SK-N-SH (cell line): Measurements from ENCODE around the gene LPCAT2. TPM values are rescaled to one million over a fixed set of nuclear protein-coding genes. Genes with fewer than 3 reads are reported as not detected.

ENCODE experiments used
- CTCF ChIA-PET: fragments of 300-600, 350-600 bp; formaldehyde crosslinking; extraction: SDS; loops from one replicate; lab custom pipeline; 2021; lab: Yijun Ruan, JAX
- POLR2A ChIA-PET: fragments of 350-600 bp; sonication (Branson Sonifier 250); formaldehyde crosslinking; extraction: SDS; loops from one replicate; lab custom pipeline; 2020; ENCODE audit warnings: antibody characterized with exemption, inconsistent platforms; lab: Yijun Ruan, JAX
- DNase-seq: peaks from one replicate; pipeline ENCODE4 v3.0.0; 2012
- H2AFZ ChIP-seq: fragments of 200-600 bp; sonication (generic); 2 replicates; pipeline ENCODE4 v1.8.1; 2016; ENCODE audit warnings: antibody characterized with exemption, mild to moderate bottlenecking, low read depth
- H3F3A ChIP-seq: fragments of 200-600 bp; sonication (generic); replicated peaks from 2 replicates; pipeline ENCODE3; 2016; ENCODE audit warnings: antibody characterized with exemption, mild to moderate bottlenecking; ENCODE audit not compliant: insufficient read depth
- H3K27ac ChIP-seq, 2 experiments: fragments of 200-500 bp in 1 of 2; fragments of 200-600 bp in 1 of 2; sonication (Bioruptor generic) in 1 of 2; sonication (generic), shearing (Covaris generic) in 1 of 2; 2 replicates each; pipeline versions ENCODE4 v1.5.1 to v1.6.1; 2014 to 2016; ENCODE audit warnings: low read depth in 2 of 2, inconsistent platforms in 1 of 2, low read length in 1 of 2, mild to moderate bottlenecking in 1 of 2, mixed read lengths in 1 of 2
- H3K27me3 ChIP-seq: fragments of 200-600 bp; sonication (generic), shearing (Covaris generic); 2 replicates; pipeline ENCODE4 v1.6.1; 2016; ENCODE audit warnings: mixed run types; ENCODE audit not compliant: insufficient read depth
- H3K36me3 ChIP-seq, 2 experiments: fragments of 200-500 bp in 1 of 2; fragments of 200-600 bp in 1 of 2; sonication (Bioruptor generic) in 1 of 2; sonication (generic) in 1 of 2; replicated peaks in 1 of 2; 2 replicates each; pipeline versions ENCODE3 to v1.5.1; 2014 to 2016; ENCODE audit warnings: low read length in 1 of 2, mild to moderate bottlenecking in 1 of 2; ENCODE audit not compliant: insufficient read depth in 2 of 2, control insufficient read depth in 1 of 2
- H3K4me1 ChIP-seq, 2 experiments: fragments of 200-500 bp in 1 of 2; fragments of 200-600 bp in 1 of 2; sonication (Bioruptor generic) in 1 of 2; sonication (generic), shearing (Covaris generic) in 1 of 2; 2 replicates each; pipeline versions ENCODE4 v1.5.1 to v1.6.1; 2014 to 2016; ENCODE audit warnings: low read depth in 1 of 2, low read length in 1 of 2, mixed run types in 1 of 2; ENCODE audit not compliant: insufficient read depth in 2 of 2, control insufficient read depth in 1 of 2
- H3K4me2 ChIP-seq: fragments of 200-600 bp; sonication (generic), shearing (Covaris generic); 2 replicates; pipeline ENCODE4 v1.6.1; 2017; ENCODE audit warnings: mixed run types
- H3K4me3 ChIP-seq, 2 experiments: fragments of 200-500 bp in 1 of 2; fragments of 200-600 bp in 1 of 2; sonication (Bioruptor generic) in 1 of 2; sonication (generic), shearing (Covaris generic) in 1 of 2; 2 replicates each; pipeline versions ENCODE4 v1.5.1 to v1.8.1; 2014 to 2016; ENCODE audit warnings: low read depth in 2 of 2, inconsistent platforms in 1 of 2, low read length in 1 of 2, mild to moderate bottlenecking in 1 of 2, mixed read lengths in 1 of 2, moderate library complexity in 1 of 2
- H3K79me2 ChIP-seq: fragments of 200-600 bp; sonication (generic); 2 replicates; pipeline ENCODE4 v1.8.1; 2017; ENCODE audit warnings: mild to moderate bottlenecking; ENCODE audit not compliant: insufficient read depth
- H3K9ac ChIP-seq: fragments of 200-600 bp; sonication (generic); 2 replicates; pipeline ENCODE4 v1.6.1; 2017; ENCODE audit warnings: mixed run types
- H3K9me2 ChIP-seq: fragments of 200-600 bp; sonication (generic); 2 replicates; pipeline ENCODE4 v1.6.1; 2017; ENCODE audit warnings: mixed run types
- H3K9me3 ChIP-seq: fragments of 200-600 bp; sonication (generic); 2 replicates; pipeline ENCODE4 v1.6.1; 2017; ENCODE audit warnings: mixed run types, mild to moderate bottlenecking, moderate library complexity
- H4K20me1 ChIP-seq: fragments of 200-600 bp; sonication (generic); 2 replicates; pipeline ENCODE4 v1.6.1; 2017; ENCODE audit warnings: mild to moderate bottlenecking, mixed run types; ENCODE audit not compliant: insufficient read depth
- CHD2 ChIP-seq: fragments of 150-350 bp; IDR thresholded peaks from 2 replicates; pipeline ENCODE4 v1.6.1; 2018; ENCODE audit warnings: low read length; ENCODE audit not compliant: partially characterized antibody
- ELF1 ChIP-seq: IDR thresholded peaks from 2 replicates; pipeline ENCODE4 v1.4.0; 2012
- EP300 ChIP-seq, 2 experiments: IDR thresholded peaks; 2 replicates each; pipeline versions ENCODE4 v1.4.0 to v1.6.1; 2012; ENCODE audit warnings: borderline replicate concordance in 1 of 2, low read depth in 1 of 2, low read length in 1 of 2
- FOXJ3 ChIP-seq: sonication (generic); formaldehyde crosslinking; IDR thresholded peaks from 2 replicates; pipeline ENCODE4 v1.5.1; 2020; ENCODE audit warnings: mild to moderate bottlenecking, missing genetic modification reagents
- GATA2 ChIP-seq: sonication (generic); formaldehyde crosslinking; IDR thresholded peaks from 2 replicates; pipeline ENCODE4 v1.5.0; 2020; ENCODE audit warnings: mild to moderate bottlenecking, missing genetic modification reagents
- JUND ChIP-seq: IDR thresholded peaks from 2 replicates; pipeline ENCODE4 v1.4.0; 2012
- MEF2A ChIP-seq: IDR thresholded peaks from 2 replicates; pipeline ENCODE4 v1.4.0; 2012; ENCODE audit warnings: low read depth, borderline replicate concordance
- POLR2AphosphoS5 ChIP-seq: IDR thresholded peaks from 2 replicates; pipeline ENCODE4 v1.6.1; 2012; ENCODE audit warnings: low read depth, low read length
- RXRA ChIP-seq: IDR thresholded peaks from 2 replicates; pipeline ENCODE4 v1.4.0; 2012; ENCODE audit warnings: low read depth, mild to moderate bottlenecking, borderline replicate concordance
- SIN3A ChIP-seq: IDR thresholded peaks from 2 replicates; pipeline ENCODE4 v1.6.1; 2012; ENCODE audit warnings: low read depth, mild to moderate bottlenecking, low read length, moderate library complexity, borderline replicate concordance
- SMC3 ChIP-seq: IDR thresholded peaks from 2 replicates; pipeline ENCODE4 v1.6.1; 2012; ENCODE audit warnings: low read depth, low read length, improper control_type of control experiment
- TAF1 ChIP-seq: IDR thresholded peaks from 2 replicates; pipeline ENCODE4 v1.6.1; 2012; ENCODE audit warnings: low read depth, mild to moderate bottlenecking, low read length, moderate library complexity, borderline replicate concordance
- TCF12 ChIP-seq: IDR thresholded peaks from 2 replicates; pipeline ENCODE4 v1.4.0; 2012
- TEAD4 ChIP-seq: IDR thresholded peaks from 2 replicates; pipeline ENCODE4 v1.4.0; 2012; ENCODE audit warnings: mild to moderate bottlenecking, borderline replicate concordance; ENCODE audit not compliant: insufficient read depth
- WGBS: methylation state at CpG from one replicate; pipeline ENCODE4 v1.1.6; 2017; ENCODE audit warnings: low lambda C conversion rate; 5-methylcytosine and 5-hydroxymethylcytosine counted together
- polyA plus RNA-seq, 3 experiments: library from polyadenylated mRNA; depleted of rRNA; stranded (reverse); fragments of >200 nt; gene quantifications; 2 replicates each; pipeline ENCODE4 v1.2.3, GENCODE V29; 2012
- TF ChIP-seq, protein P1 (sequence below): fragments of 150-350 bp; IDR thresholded peaks from 2 replicates; pipeline ENCODE4 v1.6.1; 2017; ENCODE audit warnings: antibody characterized with exemption, low read length, low read depth, borderline replicate concordance
- TF ChIP-seq, protein P2 (sequence below): IDR thresholded peaks from 2 replicates; pipeline ENCODE4 v1.4.0; 2012; ENCODE audit warnings: low read depth, borderline replicate concordance
- TF ChIP-seq, protein P3 (sequence below): IDR thresholded peaks from 2 replicates; pipeline ENCODE4 v1.4.0; 2012; ENCODE audit warnings: low read depth
- TF ChIP-seq, protein P4 (sequence below): IDR thresholded peaks from 2 replicates; pipeline ENCODE4 v1.6.1; 2012; ENCODE audit warnings: mild to moderate bottlenecking, low read depth, low read length, moderate library complexity

LPCAT2 gene
- polyA plus RNA-seq, 1 of the 3 experiments (the other 2 are of a cell fraction) = 9.1 TPM

DNA sequence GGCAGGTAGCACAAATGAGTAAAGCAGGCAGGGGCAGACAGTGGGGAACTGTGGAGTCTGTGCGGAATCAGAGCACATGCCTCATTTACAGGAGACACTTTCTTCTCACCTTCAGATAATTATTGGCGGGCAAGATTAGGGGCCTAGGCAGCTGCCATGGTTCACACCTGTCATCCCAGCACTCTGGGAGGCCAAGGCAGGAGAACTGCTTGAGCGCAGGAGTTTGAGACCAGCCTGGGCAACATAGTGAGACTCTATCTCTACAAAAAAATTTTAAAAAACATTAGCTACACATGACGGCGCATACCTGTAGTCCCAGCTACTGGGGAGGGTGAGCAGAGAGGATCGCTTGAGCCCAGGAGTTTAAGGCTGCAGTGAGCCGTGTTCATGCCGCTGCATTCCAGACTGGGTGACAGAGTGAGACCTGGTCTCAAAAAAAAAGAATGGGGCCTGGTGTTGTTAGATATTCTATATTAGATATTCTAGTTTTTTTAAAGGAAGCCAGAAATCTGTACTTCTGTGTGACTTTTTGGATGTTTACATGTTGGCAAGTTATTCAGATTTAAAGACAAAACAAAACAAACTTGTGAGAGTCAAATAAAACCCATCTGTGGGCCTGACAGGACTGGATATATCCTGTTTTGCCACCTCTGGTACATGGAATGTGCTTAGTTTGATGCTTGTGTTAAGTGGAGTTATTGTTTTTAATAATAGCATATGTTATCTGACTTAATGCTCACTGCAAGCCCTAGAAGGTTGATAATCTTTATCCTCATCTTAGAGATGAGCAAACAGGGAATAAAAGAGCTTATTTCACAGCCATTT, 4.9 kb upstream of the LPCAT2 start:
- Histone ChIP-seq H3K9me2 (no peaks in the 10 kb centered on the region), H3K27ac (peak overlapping the region; percentile 85 to 94), H3K9ac (no peak overlapping the region), H3K27me3 (no peaks in the 10 kb centered on the region), H3K79me2 (peaks cover 10% of the 10 kb centered on the region; the same call in 1 of the 2 replicates), H3K9me3 (no peaks in the 10 kb centered on the region), H2AFZ (no peak overlapping the region), H3F3A (peaks cover 68% of the 10 kb centered on the region), H3K4me3 (no peak overlapping the region), H3K36me3 (peaks cover 61 to 66% of the 10 kb centered on the region in 2 experiments), H3K4me1 (peaks cover 38 to 50% of the 10 kb centered on the region in 2 experiments), H3K4me2 (no peak overlapping the region), H4K20me1 (no peaks in the 10 kb centered on the region)
- WGBS = 98% methylated on average over 8 of the region's 8 CpGs
- no peak for TF ChIP-seq FOXJ3 (CRISPR knock-in tag)
- TF ChIP-seq GATA2 (CRISPR knock-in tag) = no peak
- TF ChIP-seq TAF1 = no peak
- no peak for TF ChIP-seq EP300 (IDR thresholded peaks at IDR 0.05; ENCODE audit: borderline replicate concordance in 1 of 2, low read depth in 1 of 2, low read length in 1 of 2)
- TF ChIP-seq SMC3 = no peak
- TF ChIP-seq, protein P1, sequence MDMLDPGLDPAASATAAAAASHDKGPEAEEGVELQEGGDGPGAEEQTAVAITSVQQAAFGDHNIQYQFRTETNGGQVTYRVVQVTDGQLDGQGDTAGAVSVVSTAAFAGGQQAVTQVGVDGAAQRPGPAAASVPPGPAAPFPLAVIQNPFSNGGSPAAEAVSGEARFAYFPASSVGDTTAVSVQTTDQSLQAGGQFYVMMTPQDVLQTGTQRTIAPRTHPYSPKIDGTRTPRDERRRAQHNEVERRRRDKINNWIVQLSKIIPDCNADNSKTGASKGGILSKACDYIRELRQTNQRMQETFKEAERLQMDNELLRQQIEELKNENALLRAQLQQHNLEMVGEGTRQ = no peak
- DNase-seq = no peak
- CTCF ChIA-PET = interaction anchor here (1.0 to 5.5 kb wide), 6 partner anchors 9 to 44 kb away, joined by 3 to 47 read pairs (median 7); no protein-coding TSS in a partner anchor
- POLR2A ChIA-PET = interaction anchor here (0.9 kb wide), 1 partner anchor 9 kb away, joined by 4 read pairs; no protein-coding TSS in a partner anchor

DNA sequence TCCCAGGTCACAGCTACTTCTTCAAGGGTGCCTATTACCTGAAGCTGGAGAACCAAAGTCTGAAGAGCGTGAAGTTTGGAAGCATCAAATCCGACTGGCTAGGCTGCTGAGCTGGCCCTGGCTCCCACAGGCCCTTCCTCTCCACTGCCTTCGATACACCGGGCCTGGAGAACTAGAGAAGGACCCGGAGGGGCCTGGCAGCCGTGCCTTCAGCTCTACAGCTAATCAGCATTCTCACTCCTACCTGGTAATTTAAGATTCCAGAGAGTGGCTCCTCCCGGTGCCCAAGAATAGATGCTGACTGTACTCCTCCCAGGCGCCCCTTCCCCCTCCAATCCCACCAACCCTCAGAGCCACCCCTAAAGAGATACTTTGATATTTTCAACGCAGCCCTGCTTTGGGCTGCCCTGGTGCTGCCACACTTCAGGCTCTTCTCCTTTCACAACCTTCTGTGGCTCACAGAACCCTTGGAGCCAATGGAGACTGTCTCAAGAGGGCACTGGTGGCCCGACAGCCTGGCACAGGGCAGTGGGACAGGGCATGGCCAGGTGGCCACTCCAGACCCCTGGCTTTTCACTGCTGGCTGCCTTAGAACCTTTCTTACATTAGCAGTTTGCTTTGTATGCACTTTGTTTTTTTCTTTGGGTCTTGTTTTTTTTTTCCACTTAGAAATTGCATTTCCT, 3.4 kb upstream of the LPCAT2 start:
- TF ChIP-seq SIN3A (no peak), MEF2A (no peak), TAF1 (no peak), ELF1 (no peak), RXRA (no peak), POLR2AphosphoS5 (no peak), CHD2 (no peak), TEAD4 (no peak), TCF12 (no peak), JUND (no peak)
- TF ChIP-seq, protein P2, sequence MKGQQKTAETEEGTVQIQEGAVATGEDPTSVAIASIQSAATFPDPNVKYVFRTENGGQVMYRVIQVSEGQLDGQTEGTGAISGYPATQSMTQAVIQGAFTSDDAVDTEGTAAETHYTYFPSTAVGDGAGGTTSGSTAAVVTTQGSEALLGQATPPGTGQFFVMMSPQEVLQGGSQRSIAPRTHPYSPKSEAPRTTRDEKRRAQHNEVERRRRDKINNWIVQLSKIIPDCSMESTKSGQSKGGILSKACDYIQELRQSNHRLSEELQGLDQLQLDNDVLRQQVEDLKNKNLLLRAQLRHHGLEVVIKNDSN = no peak
- TF ChIP-seq, protein P3, sequence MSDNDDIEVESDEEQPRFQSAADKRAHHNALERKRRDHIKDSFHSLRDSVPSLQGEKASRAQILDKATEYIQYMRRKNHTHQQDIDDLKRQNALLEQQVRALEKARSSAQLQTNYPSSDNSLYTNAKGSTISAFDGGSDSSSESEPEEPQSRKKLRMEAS = no peak
- TF ChIP-seq, protein P4, sequence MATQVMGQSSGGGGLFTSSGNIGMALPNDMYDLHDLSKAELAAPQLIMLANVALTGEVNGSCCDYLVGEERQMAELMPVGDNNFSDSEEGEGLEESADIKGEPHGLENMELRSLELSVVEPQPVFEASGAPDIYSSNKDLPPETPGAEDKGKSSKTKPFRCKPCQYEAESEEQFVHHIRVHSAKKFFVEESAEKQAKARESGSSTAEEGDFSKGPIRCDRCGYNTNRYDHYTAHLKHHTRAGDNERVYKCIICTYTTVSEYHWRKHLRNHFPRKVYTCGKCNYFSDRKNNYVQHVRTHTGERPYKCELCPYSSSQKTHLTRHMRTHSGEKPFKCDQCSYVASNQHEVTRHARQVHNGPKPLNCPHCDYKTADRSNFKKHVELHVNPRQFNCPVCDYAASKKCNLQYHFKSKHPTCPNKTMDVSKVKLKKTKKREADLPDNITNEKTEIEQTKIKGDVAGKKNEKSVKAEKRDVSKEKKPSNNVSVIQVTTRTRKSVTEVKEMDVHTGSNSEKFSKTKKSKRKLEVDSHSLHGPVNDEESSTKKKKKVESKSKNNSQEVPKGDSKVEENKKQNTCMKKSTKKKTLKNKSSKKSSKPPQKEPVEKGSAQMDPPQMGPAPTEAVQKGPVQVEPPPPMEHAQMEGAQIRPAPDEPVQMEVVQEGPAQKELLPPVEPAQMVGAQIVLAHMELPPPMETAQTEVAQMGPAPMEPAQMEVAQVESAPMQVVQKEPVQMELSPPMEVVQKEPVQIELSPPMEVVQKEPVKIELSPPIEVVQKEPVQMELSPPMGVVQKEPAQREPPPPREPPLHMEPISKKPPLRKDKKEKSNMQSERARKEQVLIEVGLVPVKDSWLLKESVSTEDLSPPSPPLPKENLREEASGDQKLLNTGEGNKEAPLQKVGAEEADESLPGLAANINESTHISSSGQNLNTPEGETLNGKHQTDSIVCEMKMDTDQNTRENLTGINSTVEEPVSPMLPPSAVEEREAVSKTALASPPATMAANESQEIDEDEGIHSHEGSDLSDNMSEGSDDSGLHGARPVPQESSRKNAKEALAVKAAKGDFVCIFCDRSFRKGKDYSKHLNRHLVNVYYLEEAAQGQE = no peak
- TF ChIP-seq, all 33 proteins: peak for 0
- Histone ChIP-seq H2AFZ (no peak overlapping the region), H3K9me2 (no peaks in the 10 kb centered on the region), H3K4me2 (no peak overlapping the region), H3K27me3 (no peaks in the 10 kb centered on the region), H3K9me3 (no peaks in the 10 kb centered on the region), H3K9ac (no peak overlapping the region), H3F3A (peaks cover 57% of the 10 kb centered on the region), H3K27ac (peak overlapping the region in 1 of 2 experiments; percentile 6; a peak in 1 of 4 replicates), H3K4me3 (no peak overlapping the region), H3K79me2 (peaks cover 24% of the 10 kb centered on the region), H3K36me3 (peaks cover 59 to 65% of the 10 kb centered on the region in 2 experiments), H3K4me1 (peaks cover 28 to 36% of the 10 kb centered on the region in 2 experiments), H4K20me1 (no peaks in the 10 kb centered on the region)
- ChIA-PET POLR2A (no interaction called here), CTCF (interaction anchor here (0.9 to 5.5 kb wide), 3 partner anchors 10 to 40 kb away, joined by 4 to 47 read pairs (median 10); no protein-coding TSS in a partner anchor)
- no peak for DNase-seq
- WGBS = 78% methylated on average over 6 of the region's 10 CpGs
